NCI-H2107 treated with DMSO at 0.1 percent for 48 hours (cell line): Measurements from ENCODE around the gene RSPRY1.

Experiments
- DNase-seq: peaks from one replicate; lab custom pipeline; 2025; ENCODE audit not compliant: unreplicated experiment; lab: John Stamatoyannopoulos, UW

Gene RSPRY1

DNA sequence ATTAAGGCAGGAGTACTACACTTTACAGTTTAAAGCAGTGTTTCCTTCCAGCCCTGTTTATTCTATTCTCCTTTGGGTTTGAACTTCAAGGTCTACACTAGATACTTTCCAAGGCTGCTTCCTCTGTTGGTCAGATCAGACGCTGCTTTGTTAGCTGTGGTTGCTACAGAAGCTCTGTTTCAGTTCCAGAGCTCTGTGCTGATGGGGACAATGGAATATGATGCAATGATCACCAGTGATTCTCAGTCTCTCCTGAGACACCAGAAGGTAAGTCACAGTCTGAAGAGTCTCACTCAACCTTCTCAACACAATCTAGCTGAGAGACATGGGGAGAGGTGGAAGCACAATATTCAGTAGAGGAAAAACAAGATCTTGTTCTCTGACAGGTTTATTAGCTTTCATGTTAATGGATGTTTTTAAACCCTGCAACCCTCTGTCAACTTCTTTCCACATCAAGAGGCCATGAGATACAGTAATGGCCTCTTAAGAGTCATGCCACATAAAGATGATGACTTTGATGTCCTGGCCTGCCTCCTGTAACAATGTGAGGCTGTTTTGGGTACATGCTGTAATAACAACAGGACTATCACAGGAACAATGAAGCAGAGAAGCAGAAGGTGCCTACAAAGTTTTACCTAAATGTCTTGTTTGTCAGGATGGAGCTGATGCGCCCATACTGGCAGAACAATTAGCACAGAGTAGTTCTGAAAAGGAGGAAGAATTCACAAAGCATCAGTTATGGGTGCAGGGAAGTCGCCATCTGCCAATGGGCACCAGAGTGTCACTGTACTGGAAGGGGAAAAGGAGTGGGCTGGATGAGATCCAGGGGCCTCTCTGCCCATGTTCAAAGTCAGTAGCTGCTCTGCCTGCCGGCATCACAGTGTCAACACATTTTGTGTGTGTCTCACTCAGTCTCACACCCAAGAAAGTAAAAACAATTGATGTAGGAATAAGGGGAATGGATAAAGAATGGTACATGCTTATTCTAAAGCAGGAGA lies 33.7 kb upstream of the RSPRY1 start:
- DNase-seq: peak; percentile 46

- DNase-seq: peak; percentile 49
These were observed 32.3 kb upstream of the RSPRY1 start for GRCh38 chr16:57153841-57154240.

GRCh38 chr16:57155702-57156350 lies 30.3 kb upstream of the RSPRY1 start:
- no peak for DNase-seq

DNA sequence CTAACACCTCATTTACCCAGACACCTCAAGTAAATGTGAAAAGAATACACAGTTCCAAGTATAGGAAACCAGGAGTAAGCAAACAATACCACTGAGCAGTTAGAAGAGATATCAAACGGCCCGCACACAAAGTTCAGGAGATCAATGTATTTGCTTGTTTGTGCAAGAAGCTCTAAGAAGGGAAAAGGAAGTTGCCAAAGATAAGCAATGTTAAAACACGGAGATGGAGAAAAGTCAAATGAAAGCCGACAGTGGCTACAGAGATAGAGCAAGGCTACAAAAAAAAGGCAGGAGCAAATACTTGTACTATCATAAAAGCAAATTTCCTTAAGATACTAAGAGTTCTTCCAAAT lies 29.8 kb upstream of the RSPRY1 start:
- no peak for DNase-seq

DNA sequence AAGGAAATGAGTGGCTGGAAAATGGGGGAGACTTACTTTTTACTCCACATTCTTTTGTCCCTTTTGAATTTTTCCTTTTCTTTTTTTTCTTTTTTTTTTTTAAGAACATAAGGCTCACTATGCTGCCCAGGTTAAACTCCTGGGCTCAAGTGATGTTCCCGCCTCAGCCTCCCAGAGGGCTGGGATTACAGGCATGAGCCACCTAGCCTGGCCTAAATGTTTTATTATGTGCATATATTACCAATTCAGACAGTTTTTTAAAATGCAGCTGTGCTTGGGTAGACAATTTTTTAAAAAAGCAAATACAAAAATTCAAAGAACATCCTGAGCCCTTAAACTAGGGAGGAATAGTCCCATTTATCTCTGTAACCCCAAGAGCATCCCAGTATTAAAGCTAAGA lies 28.6 kb upstream of the RSPRY1 start:
- no peak for DNase-seq

DNA sequence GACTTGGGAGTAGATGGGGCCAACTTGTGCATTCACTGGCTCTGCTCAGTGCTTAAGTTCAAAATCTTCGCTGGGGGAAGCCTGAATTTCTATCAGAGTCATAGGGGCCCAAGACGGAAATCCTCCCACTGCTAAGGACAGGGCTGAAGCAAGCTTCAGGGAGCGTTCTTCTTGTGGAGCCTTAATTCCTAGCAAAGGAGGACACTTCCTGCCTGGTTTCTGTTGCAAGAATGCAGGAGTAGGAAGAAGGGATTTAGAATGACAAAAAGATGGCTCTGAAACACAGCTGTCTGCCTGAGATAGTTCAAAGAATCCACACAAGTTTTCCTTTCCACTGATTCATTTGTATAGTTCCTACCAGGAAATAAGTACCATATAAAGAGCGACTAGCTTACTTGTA lies 26.7 kb upstream of the RSPRY1 start:
- no peak for DNase-seq

GRCh38 chr16:57163842-57164241 lies 22.3 kb upstream of the RSPRY1 start:
- DNase-seq: no peak

DNA sequence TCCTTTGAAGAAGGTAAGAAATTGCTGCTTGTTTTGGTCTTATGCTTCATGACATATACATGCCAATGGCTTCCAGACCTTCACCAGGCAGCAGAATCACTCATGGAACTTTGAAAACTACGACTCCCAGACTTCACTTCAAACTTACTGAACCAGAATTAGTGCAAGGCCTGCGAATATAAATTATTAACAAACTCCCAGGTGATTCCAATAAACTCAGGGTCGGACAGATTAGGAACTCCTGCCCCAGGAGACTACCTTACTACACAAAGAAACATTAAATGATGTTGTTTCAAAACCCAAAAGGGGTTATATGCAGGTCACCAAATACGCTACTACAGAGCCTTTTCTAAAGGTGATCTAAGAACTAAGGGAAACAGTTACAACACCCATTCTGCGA lies 20.6 kb upstream of the RSPRY1 start:
- DNase-seq: no peak

DNA sequence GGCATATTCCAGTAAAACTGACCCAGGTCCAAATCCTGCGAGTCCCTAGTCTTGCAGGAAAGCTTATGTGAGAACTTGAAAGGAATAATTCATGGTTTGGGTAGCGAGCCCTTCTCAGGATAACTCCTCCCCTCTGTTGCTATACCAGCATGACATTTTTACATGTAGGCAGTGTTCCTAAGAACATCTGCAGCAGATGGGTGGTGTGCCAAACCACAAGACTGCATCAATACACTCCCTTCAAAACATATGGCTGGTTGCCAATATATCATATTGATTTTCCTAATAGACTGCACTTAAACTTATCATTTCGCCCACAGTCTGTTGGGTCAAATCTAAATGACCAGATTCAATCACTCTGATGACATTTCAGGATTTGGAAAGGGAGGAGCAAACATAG lies 20.2 kb upstream of the RSPRY1 start:
- peak; percentile 55 for DNase-seq

DNA sequence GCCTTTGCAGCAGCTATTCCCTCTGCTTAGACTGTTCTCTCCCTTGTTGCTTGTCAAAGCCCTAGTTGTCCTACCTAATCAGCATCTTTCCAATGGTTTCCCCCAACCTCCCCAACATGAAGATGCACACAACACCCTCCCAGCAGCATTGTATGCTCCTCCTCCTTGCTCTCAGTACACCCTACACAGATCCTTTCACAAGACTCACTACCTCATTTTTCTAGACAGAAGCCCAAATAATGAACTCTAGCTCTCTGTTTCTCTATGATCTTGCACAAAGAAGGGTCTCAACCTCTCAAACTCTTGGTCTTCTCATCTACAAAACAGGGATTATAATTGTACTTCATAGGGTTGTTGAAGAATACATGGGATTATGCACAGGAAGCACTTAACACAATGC lies 19.7 kb upstream of the RSPRY1 start:
- no peak for DNase-seq

DNA sequence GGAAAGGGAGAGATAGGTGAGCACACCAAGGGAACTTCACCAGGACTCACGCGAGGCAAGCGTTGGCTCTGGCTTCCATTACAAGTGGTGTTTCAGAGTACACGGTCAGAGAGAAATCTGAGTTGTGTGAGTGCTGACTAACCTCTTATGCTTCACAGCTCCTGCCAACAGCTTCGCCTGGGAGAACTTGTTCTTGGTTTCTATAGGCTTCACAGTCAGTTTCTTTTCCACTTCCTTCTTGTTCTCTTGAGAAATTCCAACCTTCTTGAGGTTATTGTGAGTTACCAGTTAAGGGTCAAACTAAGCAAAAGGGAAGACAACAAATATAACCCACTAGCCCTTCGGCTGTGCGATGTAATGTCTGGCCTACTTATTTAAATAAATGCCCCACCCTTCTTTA lies 19.2 kb upstream of the RSPRY1 start:
- peak; percentile 27 for DNase-seq

GRCh38 chr16:57167538-57167937 lies 18.6 kb upstream of the RSPRY1 start:
- no peak for DNase-seq

DNA sequence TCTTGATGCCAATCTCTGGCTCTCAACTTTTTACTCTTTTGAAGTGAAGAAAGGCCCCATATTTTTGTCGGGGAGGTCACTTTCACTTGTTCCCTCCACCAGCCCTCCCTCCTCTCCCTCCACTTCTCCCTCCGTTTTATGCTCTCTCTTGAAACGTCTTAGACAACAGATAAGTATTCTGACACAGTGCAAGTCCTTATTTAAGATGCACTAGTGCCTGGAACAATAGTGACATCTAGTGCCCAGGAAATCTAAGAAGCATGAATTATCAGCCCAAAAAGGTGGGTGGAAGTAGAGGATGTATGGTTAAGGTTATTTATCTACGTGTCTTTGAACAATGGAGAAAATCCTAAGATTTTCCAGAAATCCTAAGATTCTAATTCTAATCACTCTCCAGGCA lies 18.2 kb upstream of the RSPRY1 start:
- DNase-seq: peak; percentile 67

DNA sequence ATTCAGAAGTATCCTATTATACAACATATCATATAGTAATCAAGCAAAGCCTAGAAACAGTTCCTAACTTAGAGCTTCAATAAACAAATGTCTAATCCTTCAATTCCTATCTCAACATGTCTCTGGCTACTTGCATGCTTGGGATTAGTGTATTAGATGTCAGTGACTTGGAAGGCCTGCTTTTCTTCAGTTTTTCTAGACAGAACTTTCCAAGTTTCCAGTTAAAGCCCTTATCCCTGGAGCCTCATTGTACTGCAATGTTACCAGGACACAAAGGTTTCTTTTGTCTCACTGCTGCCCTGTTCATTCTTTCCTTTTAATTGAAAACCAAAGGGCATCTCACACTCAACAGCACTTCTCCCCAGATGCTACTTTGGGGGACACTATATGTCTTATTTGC lies 16.8 kb upstream of the RSPRY1 start:
- DNase-seq: no peak

DNA sequence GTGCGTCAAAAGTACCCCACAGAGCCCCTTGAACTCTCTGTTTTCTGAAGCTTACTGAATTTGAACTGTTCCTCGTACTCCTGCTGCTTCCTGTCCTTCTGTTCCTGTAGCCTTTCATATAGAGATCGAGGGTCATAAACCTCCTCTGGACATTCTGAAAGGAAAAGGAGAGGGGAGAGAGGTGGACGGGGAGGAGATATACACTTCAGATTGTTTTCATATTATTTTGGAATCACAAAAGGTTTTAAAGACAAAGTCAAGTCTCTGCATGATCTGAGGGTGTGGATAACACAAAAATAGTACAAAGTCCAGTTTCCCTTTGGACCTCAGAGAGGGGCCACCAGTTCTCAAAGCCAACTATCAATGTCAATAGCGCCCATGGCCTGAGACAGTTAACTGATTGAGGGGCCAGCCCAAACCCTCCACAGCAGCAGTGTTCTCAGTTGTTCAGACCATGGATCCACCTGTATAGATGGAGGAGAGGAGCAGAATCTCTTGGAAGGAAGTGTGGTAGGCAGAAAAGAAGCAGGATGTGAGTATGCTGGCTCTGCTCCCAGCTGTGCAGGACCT lies 13.3 kb upstream of the RSPRY1 start:
- no peak for DNase-seq

- DNase-seq: no peak
These were observed 10.2 kb upstream of the RSPRY1 start for GRCh38 chr16:57175896-57176295.

DNA sequence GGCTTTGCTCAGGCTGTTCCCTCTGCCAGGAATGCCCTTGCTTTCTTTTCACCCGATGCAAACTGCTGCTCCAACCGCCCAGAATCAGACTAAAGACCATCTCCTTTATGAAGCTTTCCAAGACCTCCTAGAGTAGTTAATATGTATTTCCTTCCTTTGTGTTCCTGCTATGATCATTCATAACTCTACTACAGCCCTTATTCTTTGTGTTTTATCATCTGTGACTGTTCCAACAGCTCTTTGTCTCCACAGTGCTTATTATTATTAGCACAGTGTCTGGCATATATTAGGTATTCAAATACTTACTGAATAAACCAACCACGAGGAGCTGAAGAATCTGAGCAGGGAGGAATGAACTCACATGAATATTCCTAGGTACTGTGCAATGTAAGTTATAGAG lies 7.9 kb upstream of the RSPRY1 start:
- DNase-seq: no peak

GRCh38 chr16:57178793-57179212 lies 7.3 kb upstream of the RSPRY1 start:
- DNase-seq: no peak

- DNase-seq: no peak
These were observed 6.8 kb upstream of the RSPRY1 start for GRCh38 chr16:57179215-57179828.

GRCh38 chr16:57184113-57184512 lies 2.0 kb upstream of the RSPRY1 start:
- DNase-seq: no peak

DNA sequence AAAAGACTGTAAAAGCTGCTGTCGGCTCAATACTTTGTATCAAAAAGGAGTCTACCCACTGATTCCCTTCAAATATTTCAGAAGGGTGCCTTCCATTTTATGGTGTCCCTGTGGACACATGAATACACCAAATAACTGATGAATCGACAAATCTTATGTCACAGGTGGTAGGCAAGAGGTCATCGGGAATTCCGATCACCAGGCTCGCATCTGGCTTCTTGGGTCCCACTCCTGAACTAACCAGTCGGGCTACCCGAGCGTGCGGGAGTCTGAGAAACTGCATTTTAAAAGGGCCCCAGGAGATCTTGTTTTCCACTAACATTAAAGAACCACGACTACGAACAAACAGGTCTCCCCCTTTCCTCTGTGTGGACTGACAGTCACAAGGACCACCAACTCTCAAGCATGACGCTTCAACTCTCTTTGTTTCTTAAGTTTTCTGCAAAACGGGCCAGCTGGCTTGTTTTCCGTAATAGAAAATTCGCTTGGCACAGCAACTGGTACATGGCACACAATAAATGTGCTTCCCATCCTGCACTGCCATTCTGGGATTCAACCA lies 1.2 kb upstream of the RSPRY1 start:
- no peak for DNase-seq
